Measurements from ENCODE around the gene LDLR.

The LDLR gene

DNA sequence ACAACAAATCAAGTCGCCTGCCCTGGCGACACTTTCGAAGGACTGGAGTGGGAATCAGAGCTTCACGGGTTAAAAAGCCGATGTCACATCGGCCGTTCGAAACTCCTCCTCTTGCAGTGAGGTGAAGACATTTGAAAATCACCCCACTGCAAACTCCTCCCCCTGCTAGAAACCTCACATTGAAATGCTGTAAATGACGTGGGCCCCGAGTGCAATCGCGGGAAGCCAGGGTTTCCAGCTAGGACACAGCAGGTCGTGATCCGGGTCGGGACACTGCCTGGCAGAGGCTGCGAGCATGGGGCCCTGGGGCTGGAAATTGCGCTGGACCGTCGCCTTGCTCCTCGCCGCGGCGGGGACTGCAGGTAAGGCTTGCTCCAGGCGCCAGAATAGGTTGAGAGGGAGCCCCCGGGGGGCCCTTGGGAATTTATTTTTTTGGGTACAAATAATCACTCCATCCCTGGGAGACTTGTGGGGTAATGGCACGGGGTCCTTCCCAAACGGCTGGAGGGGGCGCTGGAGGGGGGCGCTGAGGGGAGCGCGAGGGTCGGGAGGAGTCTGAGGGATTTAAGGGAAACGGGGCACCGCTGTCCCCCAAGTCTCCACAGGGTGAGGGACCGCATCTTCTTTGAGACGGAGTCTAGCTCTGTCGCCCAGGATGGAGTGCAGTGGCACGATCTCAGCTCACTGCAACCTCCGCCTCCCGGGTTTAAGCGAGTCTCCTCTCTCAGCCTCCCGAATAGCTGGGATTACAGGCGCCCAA is at the start of gene LDLR:
TSS of gene LDLR (plus strand) at position 210 of the 760 bp plus-strand sequence. CDS start at position 296, 86 bp downstream.
- no peaks in the 10 kb centered on the region for H3K27me3 Mint-ChIP-seq (ENCODE audit: low read depth, poor library complexity)
- H3K36me3 Mint-ChIP-seq (ENCODE audit: low read depth), result peaks cover 18% of the 10 kb centered on the region
- H3K4me3 Mint-ChIP-seq, result peak within 1 kb of the TSS; percentile 89
- TF ChIP-seq, protein P1, sequence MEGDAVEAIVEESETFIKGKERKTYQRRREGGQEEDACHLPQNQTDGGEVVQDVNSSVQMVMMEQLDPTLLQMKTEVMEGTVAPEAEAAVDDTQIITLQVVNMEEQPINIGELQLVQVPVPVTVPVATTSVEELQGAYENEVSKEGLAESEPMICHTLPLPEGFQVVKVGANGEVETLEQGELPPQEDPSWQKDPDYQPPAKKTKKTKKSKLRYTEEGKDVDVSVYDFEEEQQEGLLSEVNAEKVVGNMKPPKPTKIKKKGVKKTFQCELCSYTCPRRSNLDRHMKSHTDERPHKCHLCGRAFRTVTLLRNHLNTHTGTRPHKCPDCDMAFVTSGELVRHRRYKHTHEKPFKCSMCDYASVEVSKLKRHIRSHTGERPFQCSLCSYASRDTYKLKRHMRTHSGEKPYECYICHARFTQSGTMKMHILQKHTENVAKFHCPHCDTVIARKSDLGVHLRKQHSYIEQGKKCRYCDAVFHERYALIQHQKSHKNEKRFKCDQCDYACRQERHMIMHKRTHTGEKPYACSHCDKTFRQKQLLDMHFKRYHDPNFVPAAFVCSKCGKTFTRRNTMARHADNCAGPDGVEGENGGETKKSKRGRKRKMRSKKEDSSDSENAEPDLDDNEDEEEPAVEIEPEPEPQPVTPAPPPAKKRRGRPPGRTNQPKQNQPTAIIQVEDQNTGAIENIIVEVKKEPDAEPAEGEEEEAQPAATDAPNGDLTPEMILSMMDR (IDR thresholded peaks at IDR 0.05), result no peak
- H3K4me1 Mint-ChIP-seq, result peaks cover 42% of the 10 kb centered on the region
- H3K9me3 Mint-ChIP-seq, result no peaks in the 10 kb centered on the region
- peak; percentile 74 for DNase-seq
- H3K27ac Mint-ChIP-seq, result peak within 1 kb of the TSS; percentile 99

DNA sequence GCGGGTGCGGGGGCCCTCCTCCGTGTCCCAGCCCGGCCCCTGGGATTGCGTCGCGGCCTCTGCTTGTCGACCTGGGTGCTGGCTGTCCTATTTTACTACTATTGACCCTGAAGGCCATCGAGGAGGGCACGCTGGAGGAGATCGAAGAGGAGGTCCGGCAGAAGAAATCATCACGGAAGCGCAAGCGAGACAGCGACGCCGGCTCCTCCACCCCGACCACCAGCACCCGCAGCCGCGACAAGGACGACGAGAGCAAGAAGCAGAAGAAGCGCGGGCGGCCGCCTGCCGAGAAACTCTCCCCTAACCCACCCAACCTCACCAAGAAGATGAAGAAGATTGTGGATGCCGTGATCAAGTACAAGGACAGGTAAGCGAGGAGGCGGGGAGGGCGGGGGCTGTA is 48.1 kb upstream of the LDLR start:
- TF ChIP-seq, protein P1 (IDR thresholded peaks at IDR 0.05), result no peak
- peaks cover 91% of the 10 kb centered on the region for H3K36me3 Mint-ChIP-seq (ENCODE audit: low read depth)
- no peak for DNase-seq
- H3K4me1 Mint-ChIP-seq, result no peaks in the 10 kb centered on the region
- H3K9me3 Mint-ChIP-seq, result no peaks in the 10 kb centered on the region
- no peaks in the 10 kb centered on the region for H3K27me3 Mint-ChIP-seq (ENCODE audit: low read depth, poor library complexity)
- H3K4me3 Mint-ChIP-seq, result no peak overlapping the region
- peak overlapping the region; percentile 80 for H3K27ac Mint-ChIP-seq

DNA sequence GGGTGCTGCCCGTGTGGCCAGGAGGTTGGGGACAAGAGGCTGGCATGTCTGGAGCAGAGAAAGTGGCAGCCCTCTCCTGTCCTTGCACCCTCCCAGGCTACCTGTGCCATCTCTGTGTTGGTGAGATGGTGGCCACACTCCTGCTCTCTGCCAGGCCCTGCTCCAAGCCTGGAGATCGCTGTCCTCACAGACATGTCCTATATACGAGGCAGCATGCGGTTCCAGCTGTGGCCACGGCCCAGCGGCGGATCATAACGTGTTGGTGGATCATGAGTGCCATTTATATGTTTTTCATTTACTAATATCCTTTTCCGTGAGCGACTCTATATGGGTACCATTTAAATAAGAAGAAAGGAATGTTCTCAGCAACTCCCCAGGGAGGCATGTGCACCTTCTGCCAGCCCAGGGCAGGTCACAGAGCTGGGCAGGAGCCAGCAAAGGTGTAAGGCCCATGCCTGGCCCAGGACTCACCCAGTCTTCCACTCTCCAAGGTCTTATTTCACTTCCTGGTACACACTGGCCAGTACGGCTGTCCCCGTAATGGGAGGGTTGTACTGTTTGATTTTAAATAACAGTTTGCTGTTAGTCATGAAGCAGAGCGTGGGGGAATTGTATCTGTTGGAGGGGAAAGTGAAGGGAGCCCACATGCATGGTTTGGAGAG is 47.2 kb upstream of the LDLR start:
- H3K36me3 Mint-ChIP-seq (ENCODE audit: low read depth), result peaks cover 91% of the 10 kb centered on the region
- H3K4me1 Mint-ChIP-seq, result no peaks in the 10 kb centered on the region
- H3K27ac Mint-ChIP-seq, result peak overlapping the region; percentile 25
- no peak overlapping the region for H3K4me3 Mint-ChIP-seq
- TF ChIP-seq, protein P1 (IDR thresholded peaks at IDR 0.05), result no peak
- no peaks in the 10 kb centered on the region for H3K27me3 Mint-ChIP-seq (ENCODE audit: low read depth, poor library complexity)
- H3K9me3 Mint-ChIP-seq, result no peaks in the 10 kb centered on the region
- no peak for DNase-seq

DNA sequence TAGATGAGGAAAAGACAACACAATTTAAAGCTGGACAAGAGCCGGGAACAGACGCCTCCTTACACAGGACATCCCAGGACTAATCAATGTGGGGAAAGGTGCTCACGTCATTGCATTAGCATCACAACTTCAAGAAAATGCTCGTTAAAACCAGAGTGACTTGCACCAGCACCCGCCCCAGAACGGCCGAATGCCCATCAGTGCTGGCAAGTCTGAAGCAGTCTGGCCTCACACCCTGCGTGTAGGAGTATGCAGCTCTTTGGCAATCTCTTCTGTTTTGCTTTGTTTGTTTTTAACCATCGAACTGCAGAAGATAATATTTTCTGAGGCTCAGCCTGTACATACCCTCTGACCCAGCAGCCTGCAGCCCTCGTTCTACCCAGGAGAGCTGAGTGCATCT is 44.8 kb upstream of the LDLR start:
- TF ChIP-seq, protein P1 (IDR thresholded peaks at IDR 0.05), result no peak
- DNase-seq, result no peak
- Mint-ChIP-seq H3K36me3 (ENCODE audit: low read depth) (peaks cover 83% of the 10 kb centered on the region), H3K27ac (peak overlapping the region; percentile 23), H3K27me3 (ENCODE audit: low read depth, poor library complexity) (no peaks in the 10 kb centered on the region), H3K4me3 (no peak overlapping the region), H3K9me3 (no peaks in the 10 kb centered on the region), H3K4me1 (no peaks in the 10 kb centered on the region)

DNA sequence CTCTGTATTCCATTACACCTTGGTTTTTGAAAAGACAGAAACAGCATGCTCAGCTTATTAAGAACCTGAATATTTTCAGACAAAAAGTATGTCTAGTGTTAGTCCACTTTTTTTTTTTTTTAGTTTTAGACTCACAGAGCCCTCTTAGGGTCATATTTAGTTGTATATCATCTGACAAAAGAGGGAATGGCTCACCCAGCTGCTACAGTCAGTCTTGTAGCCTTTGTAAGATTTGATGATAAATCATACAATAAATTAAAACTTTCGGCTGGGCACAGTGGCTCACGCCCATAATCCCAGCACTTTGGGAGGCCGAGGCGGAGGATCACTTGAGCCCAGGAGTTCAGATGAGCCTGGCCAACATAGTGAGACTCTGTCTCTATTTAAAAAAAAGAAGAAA is 43.7 kb upstream of the LDLR start:
- DNase-seq, result no peak
- H3K36me3 Mint-ChIP-seq (ENCODE audit: low read depth), result peaks cover 79% of the 10 kb centered on the region
- TF ChIP-seq, protein P1 (IDR thresholded peaks at IDR 0.05), result no peak
- H3K4me3 Mint-ChIP-seq, result no peak overlapping the region
- H3K4me1 Mint-ChIP-seq, result no peaks in the 10 kb centered on the region
- H3K27me3 Mint-ChIP-seq (ENCODE audit: low read depth, poor library complexity), result no peaks in the 10 kb centered on the region
- H3K9me3 Mint-ChIP-seq, result no peaks in the 10 kb centered on the region
- no peak overlapping the region for H3K27ac Mint-ChIP-seq

Data from nephron progenitor cell (in vitro differentiated cells).